Measurements from ENCODE around the gene PFDN4. TPM values are rescaled to one million over a fixed set of nuclear protein-coding genes. Genes with fewer than 3 reads are reported as not detected.
A peak's percentile ranks its signal among the peaks of the same experiment; 100 is the strongest.

Gene PFDN4
- total RNA-seq, 2 donors from 2014 or later, result 43.2 to 44.8 TPM

- Histone ChIP-seq H3K36me3 (no peaks in the 10 kb centered on the region), H3K4me3 (no peak overlapping the region), H3K27me3 (replicated peaks; ENCODE audit: insufficient read depth) (no peaks in the 10 kb centered on the region), H3K4me1 (replicated peaks) (no peaks in the 10 kb centered on the region), H3K9me3 (no peaks in the 10 kb centered on the region), H3K27ac (no peak overlapping the region)
- 92% methylated on average over 7 of the region's 7 CpGs for WGBS
- TF ChIP-seq POLR2A (IDR thresholded peaks at IDR 0.05) (no peak), POLR2AphosphoS5 (IDR thresholded peaks at IDR 0.05) (no peak), CTCF (IDR thresholded peaks at IDR 0.05) (no peak)
- no peak for DNase-seq (ENCODE audit: low spot score)
- intact Hi-C loops (cut with DNase I), result loop anchor here (2.0 kb wide), 1 partner anchor 429 kb away; no protein-coding TSS in a partner anchor
These were observed 9.9 kb downstream of the PFDN4 start for GRCh38 chr20:54217762-54218161.

GRCh38 chr20:54218470-54218869 is 10.6 kb downstream of the PFDN4 start:
- Histone ChIP-seq H3K4me3 (no peak overlapping the region), H3K27ac (no peak overlapping the region), H3K9me3 (no peaks in the 10 kb centered on the region), H3K27me3 (replicated peaks; ENCODE audit: insufficient read depth) (no peaks in the 10 kb centered on the region), H3K36me3 (no peaks in the 10 kb centered on the region), H3K4me1 (replicated peaks) (no peaks in the 10 kb centered on the region)
- intact Hi-C loops (cut with DNase I), result loop anchor here (2.0 kb wide), 1 partner anchor 428 kb away; no protein-coding TSS in a partner anchor
- no peak for DNase-seq (ENCODE audit: low spot score)
- TF ChIP-seq CTCF (IDR thresholded peaks at IDR 0.05), result no peak
- no peak for TF ChIP-seq POLR2A (IDR thresholded peaks at IDR 0.05)
- no peak for TF ChIP-seq POLR2AphosphoS5 (IDR thresholded peaks at IDR 0.05)

- Histone ChIP-seq H3K9me3 (no peaks in the 10 kb centered on the region), H3K4me1 (replicated peaks) (no peaks in the 10 kb centered on the region), H3K27ac (no peak overlapping the region), H3K36me3 (no peaks in the 10 kb centered on the region), H3K4me3 (no peak overlapping the region), H3K27me3 (replicated peaks; ENCODE audit: insufficient read depth) (no peaks in the 10 kb centered on the region)
- 69% methylated on average over 6 of the region's 6 CpGs for WGBS
- no peak for TF ChIP-seq POLR2A (IDR thresholded peaks at IDR 0.05)
- peak in 3 of 4 experiments; percentile 42 to 55 (median 43) for TF ChIP-seq CTCF (IDR thresholded peaks at IDR 0.05)
- no peak for DNase-seq (ENCODE audit: low spot score)
- intact Hi-C loops (cut with DNase I), result loop anchor here (2.0 kb wide), 1 partner anchor 427 kb away; no protein-coding TSS in a partner anchor
These were observed 12.0 kb downstream of the PFDN4 start for GRCh38 chr20:54219751-54220426.

GRCh38 chr20:54220722-54221121 is 12.8 kb downstream of the PFDN4 start:
- DNase-seq (ENCODE audit: low spot score), result no peak
- H3K9me3 ChIP-seq, result no peaks in the 10 kb centered on the region
- no peaks in the 10 kb centered on the region for H3K27me3 ChIP-seq (replicated peaks; ENCODE audit: insufficient read depth)
- H3K4me1 ChIP-seq (replicated peaks), result no peaks in the 10 kb centered on the region
- TF ChIP-seq CTCF (IDR thresholded peaks at IDR 0.05), result no peak
- no peak for TF ChIP-seq POLR2A (IDR thresholded peaks at IDR 0.05)
- TF ChIP-seq POLR2AphosphoS5 (IDR thresholded peaks at IDR 0.05), result no peak
- H3K27ac ChIP-seq, result no peak overlapping the region
- WGBS, result over 99% methylated on average over 6 of the region's 6 CpGs
- intact Hi-C loops (cut with DNase I), result no loop called here
- H3K36me3 ChIP-seq, result no peaks in the 10 kb centered on the region
- no peak overlapping the region for H3K4me3 ChIP-seq

- intact Hi-C loops (cut with DNase I), result no loop called here
- DNase-seq (ENCODE audit: low spot score), result no peak
- Histone ChIP-seq H3K27ac (no peak overlapping the region), H3K36me3 (no peaks in the 10 kb centered on the region), H3K4me3 (no peak overlapping the region), H3K9me3 (no peaks in the 10 kb centered on the region), H3K4me1 (replicated peaks) (no peaks in the 10 kb centered on the region), H3K27me3 (replicated peaks; ENCODE audit: insufficient read depth) (no peaks in the 10 kb centered on the region)
- WGBS, result 80% methylated on average over 4 of the region's 4 CpGs
- TF ChIP-seq CTCF (IDR thresholded peaks at IDR 0.05) (no peak), POLR2A (IDR thresholded peaks at IDR 0.05) (no peak), POLR2AphosphoS5 (IDR thresholded peaks at IDR 0.05) (no peak)
These were observed 13.5 kb downstream of the PFDN4 start for GRCh38 chr20:54221353-54221752.
